Left lung (tissue), 10 donors: ENCODE data around the gene PACS2. TPM values are rescaled to one million over a fixed set of nuclear protein-coding genes. Genes with fewer than 3 reads are reported as not detected.

ENCODE experiments used
- ATAC-seq: fragments of 200-7000 bp; cut with Tn5 transposase; one replicate; pipeline ENCODE4 v1.9.1; 2020; ENCODE audit warnings: moderate library complexity
- DNase-seq, 4 donors: peaks; one replicate each; pipeline ENCODE4 v3.0.0-alpha.2; 2013 to 2020
- H3K27ac ChIP-seq, 2 donors: fragments of 200-600 bp; sonication (generic) in 1 of 2; one replicate each; pipeline versions ENCODE4 v1.5.0 to v1.8.0; 2020 to 2021
- H3K27me3 ChIP-seq, 2 donors: fragments of 200-600 bp; sonication (generic) in 1 of 2; one replicate each; pipeline versions ENCODE4 v1.5.0 to v1.8.0; 2020 to 2021
- H3K36me3 ChIP-seq, 2 donors: fragments of 200-600 bp; sonication (generic) in 1 of 2; one replicate each; pipeline versions ENCODE4 v1.5.0 to v1.8.0; 2020 to 2021
- H3K4me1 ChIP-seq, 2 donors: fragments of 200-600 bp; one replicate each; pipeline ENCODE4 v1.8.0; 2021
- H3K4me3 ChIP-seq, 2 donors: fragments of 200-600 bp; sonication (generic) in 1 of 2; one replicate each; pipeline versions ENCODE4 v1.5.0 to v1.8.0; 2020 to 2021; ENCODE audit warnings: mild to moderate bottlenecking in 1 of 2
- H3K9me3 ChIP-seq, 2 donors: fragments of 200-600 bp; sonication (generic) in 1 of 2; one replicate each; pipeline versions ENCODE4 v1.5.0 to v1.8.0; 2020 to 2021
- CTCF ChIP-seq, 2 donors: fragments of 200-600 bp; sonication (generic) in 1 of 2; IDR thresholded peaks; one replicate each; pipeline versions ENCODE4 v1.5.0 to v1.8.0; 2021; ENCODE audit warnings: antibody characterized with exemption in 2 of 2
- intact Hi-C, 2 donors: fragments of 100-400 bp; cut with DNase I; formaldehyde crosslinking; loops; one replicate each; pipeline versions ENCODE4 v1.11.2 to v1.14.2; 2022
- polyA plus RNA-seq, 6 donors: library from polyadenylated mRNA; unstranded; fragments of 120-200 nt; gene quantifications; one replicate each; pipeline ENCODE4 v1.2.1, GENCODE V29; 2013; ENCODE audit not compliant: insufficient read length in 6 of 6
- total RNA-seq, 2 donors: library from RNA; stranded (reverse); fragmentation: NEBNext Ultra II Directional; extraction: Animal tissue kit (Norgen Biotek cat#: 25700); gene quantifications; one replicate each; pipeline ENCODE4 v1.2.1, GENCODE V29; 2021
- donor health status: DM: no; HTN: yes; CAD: no.
- donor health status: DM: no; HTN: no; CAD: no.

PACS2 gene
- total and polyA plus RNA-seq, 8 donors = 64.6 to 99.3 (median 75.4) TPM

- no peak for DNase-seq
- intact Hi-C loops = no loop called here
- no peak overlapping the region for H3K4me3 ChIP-seq
- ATAC-seq = no peak
- H3K4me1 ChIP-seq = peaks cover 0 to 8% of the 10 kb centered on the region in 2 donors
- no peak overlapping the region for H3K27ac ChIP-seq
- H3K27me3 ChIP-seq = no peaks in the 10 kb centered on the region
- H3K36me3 ChIP-seq = no peaks in the 10 kb centered on the region
- H3K9me3 ChIP-seq = no peaks in the 10 kb centered on the region
- TF ChIP-seq CTCF (IDR thresholded peaks at IDR 0.05) = no peak
Measured at GRCh38 chr14:105305345-105305744, 9.2 kb upstream of the PACS2 start.

- intact Hi-C loops = no loop called here
- peak in 1 of 4 donors; percentile 58 for DNase-seq
- Histone ChIP-seq H3K4me1 (peaks cover 0 to 8% of the 10 kb centered on the region in 2 donors), H3K27me3 (no peaks in the 10 kb centered on the region), H3K4me3 (no peak overlapping the region), H3K27ac (no peak overlapping the region), H3K36me3 (no peaks in the 10 kb centered on the region), H3K9me3 (no peaks in the 10 kb centered on the region)
- no peak for TF ChIP-seq CTCF (IDR thresholded peaks at IDR 0.05)
- no peak for ATAC-seq
Measured at GRCh38 chr14:105305791-105306190, 8.8 kb upstream of the PACS2 start.

- Histone ChIP-seq H3K36me3 (no peaks in the 10 kb centered on the region), H3K27ac (no peak overlapping the region), H3K4me3 (no peak overlapping the region), H3K27me3 (no peaks in the 10 kb centered on the region), H3K4me1 (no peaks in the 10 kb centered on the region), H3K9me3 (no peaks in the 10 kb centered on the region)
- TF ChIP-seq CTCF (IDR thresholded peaks at IDR 0.05) = no peak
- intact Hi-C loops = no loop called here
- ATAC-seq (no peak), DNase-seq (no peak)
Measured at GRCh38 chr14:105307052-105307727, 7.4 kb upstream of the PACS2 start.

GRCh38 chr14:105309371-105309770 is 5.2 kb upstream of the PACS2 start:
- intact Hi-C loops = no loop called here
- H3K27ac ChIP-seq = no peak overlapping the region
- DNase-seq = peak in 1 of 4 donors; percentile 55
- ATAC-seq = no peak
- peaks cover 0 to 8% of the 10 kb centered on the region in 2 donors for H3K4me1 ChIP-seq
- H3K27me3 ChIP-seq = no peaks in the 10 kb centered on the region
- no peaks in the 10 kb centered on the region for H3K9me3 ChIP-seq
- no peak for TF ChIP-seq CTCF (IDR thresholded peaks at IDR 0.05)
- H3K36me3 ChIP-seq = no peaks in the 10 kb centered on the region
- no peak overlapping the region for H3K4me3 ChIP-seq

GRCh38 chr14:105311838-105312237 is 2.7 kb upstream of the PACS2 start:
- H3K9me3 ChIP-seq = no peaks in the 10 kb centered on the region
- no peak for DNase-seq
- H3K27ac ChIP-seq = no peak overlapping the region
- H3K4me1 ChIP-seq = peaks cover 13 to 25% of the 10 kb centered on the region in 2 donors
- ATAC-seq = no peak
- no peak overlapping the region for H3K4me3 ChIP-seq
- intact Hi-C loops = no loop called here
- TF ChIP-seq CTCF (IDR thresholded peaks at IDR 0.05) = no peak
- H3K27me3 ChIP-seq = no peaks in the 10 kb centered on the region
- H3K36me3 ChIP-seq = no peaks in the 10 kb centered on the region
